B cell (primary cell): ENCODE results near the gene VMO1.

ENCODE experiments used
- CTCF ChIP-seq: fragments of 200-600 bp; IDR thresholded peaks from one replicate; pipeline ENCODE4 v1.8.0; 2022; ENCODE audit warnings: antibody characterized with exemption, mild to moderate bottlenecking
- EZH2 ChIP-seq: IDR thresholded peaks from 2 replicates; pipeline ENCODE4 v1.6.1; 2012; ENCODE audit warnings: borderline replicate concordance, low read depth, mild to moderate bottlenecking, moderate library complexity, low read length; ENCODE audit not compliant: insufficient read depth, poor library complexity, severe bottlenecking

- TF ChIP-seq CTCF: no peak
- TF ChIP-seq EZH2: no peak
These were observed 3.5 kb downstream of the VMO1 start for GRCh38 chr17:4782652-4783051.
